ENCODE data around the gene SPAG8. TPM values are rescaled to one million over a fixed set of nuclear protein-coding genes. Genes with fewer than 3 reads are reported as not detected.

Gene SPAG8
- total RNA-seq, 1 experiment from 2014 or later: not detected

DNA sequence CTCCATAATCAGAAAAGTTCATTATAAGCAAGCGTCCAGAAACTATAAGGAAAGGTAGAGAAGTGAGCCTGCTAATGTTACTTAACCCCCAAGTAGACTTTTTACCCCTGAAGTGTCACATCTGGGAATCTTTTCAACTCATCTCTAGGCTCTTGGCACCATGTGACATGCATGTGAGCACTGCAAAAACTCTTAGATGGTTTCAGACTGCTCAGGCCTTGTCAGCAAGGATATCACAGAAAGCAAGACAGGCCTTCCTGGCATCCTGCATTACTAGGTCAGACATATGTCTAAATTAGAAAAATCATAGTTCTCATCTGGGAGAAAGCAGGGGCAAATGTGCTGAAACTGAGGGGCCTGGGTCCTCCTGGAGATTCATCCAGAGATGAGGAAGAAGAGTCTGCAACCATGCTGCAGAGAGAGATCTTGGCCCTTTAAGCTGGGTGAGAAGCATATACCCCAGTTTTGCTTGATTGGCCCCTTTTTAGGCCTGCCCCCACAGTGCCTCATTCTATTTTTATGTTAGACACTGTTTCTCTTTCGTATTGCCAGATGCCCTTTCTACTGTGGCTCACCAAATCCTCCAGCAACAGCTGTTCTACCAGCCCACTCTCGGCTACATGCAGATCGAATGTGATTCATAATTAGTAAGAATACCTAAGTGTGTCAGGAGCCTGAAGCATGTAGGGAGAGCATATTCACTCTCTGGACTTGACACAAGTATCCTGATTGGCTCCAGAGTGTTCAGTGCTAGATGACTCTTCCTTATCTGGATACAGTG is 35.9 kb upstream of the SPAG8 start:
- BruUV-seq (replicated peaks): no TSS peak
- intact Hi-C loops (cut with micrococcal nuclease): no loop called here
- H3K4me2 ChIP-seq (ENCODE audit: low read length): peak overlapping the region; percentile 7; the same call in 1 of the 2 replicates

DNA sequence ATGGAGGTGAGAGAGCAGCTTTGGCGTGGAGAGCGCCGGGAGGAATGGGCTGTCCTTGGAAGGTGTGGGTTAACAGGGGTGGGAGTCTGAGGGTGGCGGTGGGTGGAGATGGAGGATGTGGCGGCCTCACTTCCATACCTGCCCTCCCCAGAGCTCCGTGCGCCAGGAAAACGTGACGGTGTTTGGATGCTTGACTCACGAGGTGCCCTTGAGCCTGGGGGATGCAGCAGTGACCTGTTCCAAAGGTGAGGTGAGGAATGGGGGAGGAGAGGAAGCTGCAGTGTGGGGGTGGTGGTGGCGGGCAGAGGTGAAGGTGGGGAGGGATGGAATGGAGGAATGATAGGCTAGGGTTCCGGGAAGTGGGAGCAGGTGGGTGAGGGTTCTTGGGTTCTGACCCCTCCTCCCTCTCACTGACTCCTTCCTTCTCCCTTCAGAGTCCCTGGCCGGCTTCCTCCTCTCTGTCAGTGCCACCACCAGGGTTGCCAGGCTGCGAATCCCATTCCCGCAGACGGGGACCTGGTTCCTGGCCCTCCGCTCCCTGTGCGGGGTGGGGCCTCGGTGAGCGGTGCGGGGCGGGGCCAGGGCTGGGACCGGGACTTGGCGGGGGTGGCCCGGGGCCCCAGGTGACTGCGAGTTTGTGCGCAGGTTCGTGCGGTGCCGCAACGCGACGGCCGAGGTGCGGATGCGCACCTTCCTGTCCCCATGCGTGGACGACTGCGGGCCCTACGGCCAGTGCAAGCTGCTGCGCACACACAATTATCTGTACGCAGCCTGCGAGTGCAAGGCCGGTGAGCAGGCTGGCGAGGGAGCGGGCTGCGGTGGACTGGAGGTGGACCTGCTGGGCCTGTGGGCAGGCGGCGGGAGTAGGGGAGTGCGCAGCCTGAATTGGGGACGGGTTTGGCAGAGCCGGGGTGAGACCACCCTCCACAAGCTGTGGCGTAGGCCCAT is 34.0 kb upstream of the SPAG8 start:
- Histone ChIP-seq H3K4me3 (ENCODE audit: low read length) (no peak overlapping the region), H3K9ac (ENCODE audit: low read length) (no peak overlapping the region), H3K9me2 (replicated peaks; ENCODE audit: low read length) (no peaks in the 10 kb centered on the region), H3K9me3 (ENCODE audit: low read length) (no peaks in the 10 kb centered on the region), H3F3A (ENCODE audit: low read length, unreplicated experiment) (no peaks in the 10 kb centered on the region), H3K4me2 (ENCODE audit: low read length) (no peak overlapping the region), H3K36me3 (ENCODE audit: low read depth, low read length) (no peaks in the 10 kb centered on the region), H4K20me1 (ENCODE audit: low read length) (no peaks in the 10 kb centered on the region), H3K27me3 (ENCODE audit: low read length) (no peaks in the 10 kb centered on the region), H3K27ac (ENCODE audit: low read length) (no peak overlapping the region), H3K79me2 (ENCODE audit: low read length) (no peaks in the 10 kb centered on the region), H3K4me1 (ENCODE audit: insufficient read depth, low read length) (peaks cover 24% of the 10 kb centered on the region), H2AFZ (ENCODE audit: low read length) (no peak overlapping the region)
- DNase-seq (no peak), ATAC-seq (no peak)
- intact Hi-C loops (cut with micrococcal nuclease): no loop called here
- no TSS peak for BruUV-seq (replicated peaks)
- ChIA-PET POLR2A (ENCODE audit: unreplicated experiment) (no interaction called here), CTCF (interaction anchor here (1.2 kb wide), 1 partner anchor 36 kb away, joined by 3 read pairs; no protein-coding TSS in a partner anchor)
- TF ChIP-seq EZH2phosphoT487 (IDR thresholded peaks at IDR 0.05; ENCODE audit: borderline replicate concordance, low read length) (no peak), EZH2 (IDR thresholded peaks at IDR 0.05; ENCODE audit: low read length, unreplicated experiment) (no peak)
- TF ChIP-seq, protein P1, sequence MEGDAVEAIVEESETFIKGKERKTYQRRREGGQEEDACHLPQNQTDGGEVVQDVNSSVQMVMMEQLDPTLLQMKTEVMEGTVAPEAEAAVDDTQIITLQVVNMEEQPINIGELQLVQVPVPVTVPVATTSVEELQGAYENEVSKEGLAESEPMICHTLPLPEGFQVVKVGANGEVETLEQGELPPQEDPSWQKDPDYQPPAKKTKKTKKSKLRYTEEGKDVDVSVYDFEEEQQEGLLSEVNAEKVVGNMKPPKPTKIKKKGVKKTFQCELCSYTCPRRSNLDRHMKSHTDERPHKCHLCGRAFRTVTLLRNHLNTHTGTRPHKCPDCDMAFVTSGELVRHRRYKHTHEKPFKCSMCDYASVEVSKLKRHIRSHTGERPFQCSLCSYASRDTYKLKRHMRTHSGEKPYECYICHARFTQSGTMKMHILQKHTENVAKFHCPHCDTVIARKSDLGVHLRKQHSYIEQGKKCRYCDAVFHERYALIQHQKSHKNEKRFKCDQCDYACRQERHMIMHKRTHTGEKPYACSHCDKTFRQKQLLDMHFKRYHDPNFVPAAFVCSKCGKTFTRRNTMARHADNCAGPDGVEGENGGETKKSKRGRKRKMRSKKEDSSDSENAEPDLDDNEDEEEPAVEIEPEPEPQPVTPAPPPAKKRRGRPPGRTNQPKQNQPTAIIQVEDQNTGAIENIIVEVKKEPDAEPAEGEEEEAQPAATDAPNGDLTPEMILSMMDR (conservative IDR thresholded peaks at IDR 0.05; ENCODE audit: low read depth, low read length): no peak

More for the DNA sequence above, 35.9 kb upstream of the SPAG8 start:
- ATAC-seq (peak; percentile 76), DNase-seq (peak; percentile 77)
- ChIA-PET POLR2A (ENCODE audit: unreplicated experiment) (no interaction called here), CTCF (interaction anchor here (1.2 kb wide), 1 partner anchor 34 kb away, joined by 3 read pairs; no protein-coding TSS in a partner anchor)
- H3K9ac ChIP-seq (ENCODE audit: low read length): no peak overlapping the region
- H3K27me3 ChIP-seq (ENCODE audit: low read length): no peaks in the 10 kb centered on the region
- no peak overlapping the region for H3K27ac ChIP-seq (ENCODE audit: low read length)
- H3K9me3 ChIP-seq (ENCODE audit: low read length): no peaks in the 10 kb centered on the region
- no peak overlapping the region for H2AFZ ChIP-seq (ENCODE audit: low read length)
- no peaks in the 10 kb centered on the region for H3K79me2 ChIP-seq (ENCODE audit: low read length)
- TF ChIP-seq EZH2phosphoT487 (IDR thresholded peaks at IDR 0.05; ENCODE audit: borderline replicate concordance, low read length) (no peak), EZH2 (IDR thresholded peaks at IDR 0.05; ENCODE audit: low read length, unreplicated experiment) (no peak)
- TF ChIP-seq, protein P1 (conservative IDR thresholded peaks at IDR 0.05; ENCODE audit: low read depth, low read length): no peak
- no peaks in the 10 kb centered on the region for H3F3A ChIP-seq (ENCODE audit: low read length, unreplicated experiment)
- H4K20me1 ChIP-seq (ENCODE audit: low read length): no peaks in the 10 kb centered on the region
- H3K9me2 ChIP-seq (replicated peaks; ENCODE audit: low read length): no peaks in the 10 kb centered on the region
- no peaks in the 10 kb centered on the region for H3K36me3 ChIP-seq (ENCODE audit: low read depth, low read length)
- no peak overlapping the region for H3K4me3 ChIP-seq (ENCODE audit: low read length)
- peaks cover 24% of the 10 kb centered on the region for H3K4me1 ChIP-seq (ENCODE audit: insufficient read depth, low read length)

Measured in PC-3 (cell line).